Neural crest cell (in vitro differentiated cells): ENCODE measurements around the gene TOP3B. TPM values are rescaled to one million over a fixed set of nuclear protein-coding genes. Genes with fewer than 3 reads are reported as not detected.

Experiments used
- DNase-seq: peaks from one replicate; pipeline ENCODE4 v3.0.0; 2021; ENCODE audit warnings: low read depth, mixed read lengths, low spot score
- H3K27ac Mint-ChIP-seq: one replicate; pipeline ENCODE4 v1.8.0; 2021; ENCODE audit warnings: mild to moderate bottlenecking, mixed read lengths; ENCODE audit not compliant: unreplicated experiment
- H3K27me3 Mint-ChIP-seq: 2 replicates; pipeline ENCODE4 v1.8.0; 2021; ENCODE audit warnings: low read depth, mild to moderate bottlenecking, mixed read lengths
- H3K36me3 Mint-ChIP-seq: 2 replicates; pipeline ENCODE4 v1.8.0; 2021; ENCODE audit warnings: low read depth, mild to moderate bottlenecking, mixed read lengths
- H3K4me1 Mint-ChIP-seq: 2 replicates; pipeline ENCODE4 v1.8.0; 2021; ENCODE audit warnings: mixed read lengths
- H3K4me3 Mint-ChIP-seq: one replicate; pipeline ENCODE4 v1.8.0; 2021; ENCODE audit warnings: mild to moderate bottlenecking, mixed read lengths
- H3K9me3 Mint-ChIP-seq: 2 replicates; pipeline ENCODE4 v1.8.0; 2021; ENCODE audit warnings: mixed read lengths
- CTCF ChIP-seq: fragments of 200-600 bp; sonication (generic); conservative IDR thresholded peaks from 2 replicates; pipeline ENCODE4 v1.5.0; 2021; ENCODE audit warnings: antibody characterized with exemption, mild to moderate bottlenecking
- total RNA-seq: library from RNA; stranded (reverse); gene quantifications from 2 replicates; pipeline ENCODE4 v1.2.1, GENCODE V29; 2021

Gene TOP3B
- total RNA-seq, 1 donor from 2014 or later = 77.5 TPM

DNA sequence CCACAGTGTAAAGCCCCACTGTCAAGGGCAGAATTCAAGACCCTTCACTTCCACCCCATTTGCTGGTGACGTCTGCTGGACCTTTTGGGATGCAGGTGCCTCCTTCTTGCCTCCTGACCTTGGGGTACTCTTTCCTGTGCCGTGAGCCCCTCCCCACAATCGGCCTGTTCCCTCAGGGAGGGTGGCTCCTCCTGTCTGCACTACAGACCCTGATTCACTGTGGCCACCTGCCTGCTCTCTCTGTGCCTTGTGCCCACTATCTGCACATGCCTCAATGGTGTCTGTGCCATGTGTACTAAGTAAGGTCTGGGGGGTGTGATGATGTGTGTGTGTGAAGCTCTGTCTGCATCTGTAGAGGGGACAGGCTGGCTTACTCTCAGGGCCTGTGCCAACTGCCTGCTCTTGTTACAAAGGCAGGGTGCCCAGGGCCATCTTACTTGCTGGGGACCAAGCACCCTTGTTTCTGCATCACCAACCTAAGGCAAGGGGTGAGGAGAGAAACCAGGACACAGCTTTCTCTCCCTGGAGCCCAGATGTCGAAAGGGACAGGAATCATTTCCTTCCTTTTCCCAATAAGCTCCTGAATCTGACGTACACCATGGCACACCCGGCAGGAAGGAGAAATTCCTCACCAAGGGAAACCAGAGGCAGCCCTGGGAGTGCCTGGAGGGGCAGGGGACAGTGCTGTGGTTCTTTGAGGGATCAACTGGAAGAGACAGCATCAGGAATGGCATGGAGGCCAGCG lies 33.6 kb downstream of the TOP3B start:
- H3K36me3 Mint-ChIP-seq = no peaks in the 10 kb centered on the region
- H3K27ac Mint-ChIP-seq = peak overlapping the region; percentile 92
- no peak for DNase-seq
- H3K4me3 Mint-ChIP-seq = peak overlapping the region; percentile 61
- H3K9me3 Mint-ChIP-seq = no peaks in the 10 kb centered on the region
- TF ChIP-seq CTCF = no peak
- peaks cover 46% of the 10 kb centered on the region for H3K4me1 Mint-ChIP-seq
- peaks cover 2% of the 10 kb centered on the region for H3K27me3 Mint-ChIP-seq

DNA sequence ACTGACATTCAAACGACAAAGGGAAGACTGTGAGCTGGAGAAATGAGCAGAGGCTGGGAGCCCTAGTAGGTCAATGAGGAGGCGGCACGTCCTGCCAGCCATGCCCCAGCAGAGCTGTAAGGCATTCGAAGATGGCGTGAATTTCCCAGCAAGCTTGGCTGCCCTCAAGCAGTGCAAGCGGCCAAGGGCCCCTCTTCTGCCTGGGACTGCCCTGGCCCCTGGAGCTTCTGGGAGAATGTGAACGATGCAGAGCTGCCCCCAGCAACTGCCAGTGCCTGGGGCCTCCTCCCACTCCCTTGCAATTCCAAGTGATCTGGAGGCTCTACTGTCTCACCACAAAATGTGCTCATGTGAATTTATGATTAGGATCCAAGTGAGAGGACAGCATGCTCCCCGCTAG lies 34.2 kb downstream of the TOP3B start:
- no peak overlapping the region for H3K4me3 Mint-ChIP-seq
- peaks cover 2% of the 10 kb centered on the region for H3K27me3 Mint-ChIP-seq
- H3K27ac Mint-ChIP-seq = no peak overlapping the region
- no peaks in the 10 kb centered on the region for H3K9me3 Mint-ChIP-seq
- TF ChIP-seq CTCF = no peak
- H3K36me3 Mint-ChIP-seq = no peaks in the 10 kb centered on the region
- H3K4me1 Mint-ChIP-seq = peaks cover 46% of the 10 kb centered on the region
- DNase-seq = no peak

DNA sequence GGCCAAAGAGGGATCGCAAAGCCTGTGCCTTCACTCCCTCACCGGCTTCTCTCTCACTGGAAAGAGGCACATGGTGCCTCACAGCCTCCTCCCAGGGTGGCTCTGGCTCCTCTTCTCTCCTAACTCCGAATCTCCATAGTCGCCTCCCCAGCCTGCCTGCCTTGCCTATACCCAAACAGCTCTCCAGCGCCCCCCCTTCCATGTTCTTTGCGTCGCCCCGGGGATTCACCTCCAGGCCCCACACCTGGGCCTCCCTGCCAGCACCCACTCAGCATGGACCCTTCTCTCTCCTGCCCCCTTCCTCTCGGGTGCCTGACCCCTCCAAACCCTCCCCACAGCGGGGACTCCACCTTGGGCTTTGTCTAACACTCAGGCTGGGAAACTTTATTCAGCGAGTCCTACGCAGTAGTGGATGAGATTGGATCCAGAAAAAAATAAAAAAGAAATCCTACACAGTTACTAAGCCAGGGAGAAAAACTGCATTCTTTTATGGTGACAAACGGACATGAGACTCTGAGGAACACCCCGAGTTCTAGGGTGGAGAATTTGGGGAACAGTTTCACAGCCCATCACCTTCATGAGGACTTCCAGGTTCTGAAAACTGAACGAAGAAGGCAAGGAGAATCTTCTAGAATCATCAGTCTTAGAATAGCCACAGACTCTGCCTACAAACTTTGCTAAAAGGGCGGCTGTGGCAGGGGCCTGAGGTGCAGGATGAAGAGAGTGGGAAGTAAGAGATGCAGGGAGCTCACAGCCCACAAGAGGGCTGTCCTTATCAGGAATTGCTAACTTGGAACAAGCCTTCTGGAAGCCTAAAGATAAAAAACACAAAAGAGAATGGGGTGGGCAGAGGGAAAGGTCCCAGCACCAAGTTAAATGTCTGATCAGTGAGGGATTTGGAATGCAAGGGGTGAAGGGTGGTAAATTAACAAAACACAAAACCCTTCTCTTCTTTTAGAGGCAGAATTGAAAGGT lies 35.3 kb downstream of the TOP3B start:
- Mint-ChIP-seq H3K9me3 (no peaks in the 10 kb centered on the region), H3K4me3 (peak overlapping the region; percentile 74)
- TF ChIP-seq CTCF = peak; percentile 61

GRCh38 chr22:21946262-21946925 lies 36.2 kb downstream of the TOP3B start:
- Mint-ChIP-seq H3K9me3 (no peaks in the 10 kb centered on the region), H3K4me1 (peaks cover 38% of the 10 kb centered on the region), H3K36me3 (no peaks in the 10 kb centered on the region), H3K27me3 (no peaks in the 10 kb centered on the region), H3K4me3 (no peak overlapping the region), H3K27ac (no peak overlapping the region)
- TF ChIP-seq CTCF = no peak
- DNase-seq = no peak

More for the DNA sequence above, 35.3 kb downstream of the TOP3B start:
- no peak for DNase-seq
- Mint-ChIP-seq H3K27me3 (no peaks in the 10 kb centered on the region), H3K27ac (no peak overlapping the region), H3K4me1 (peaks cover 41% of the 10 kb centered on the region), H3K36me3 (no peaks in the 10 kb centered on the region)
